Fibroblast of mammary gland (primary cell): Measurements from ENCODE around the gene GPR78.

ENCODE experiments used
- DNase-seq: peaks from one replicate; pipeline ENCODE4 v3.0.0-alpha.2; 2010; ENCODE audit warnings: low read depth
- H3K4me3 ChIP-seq: 2 replicates; pipeline ENCODE4 v1.5.1; 2011; ENCODE audit warnings: low read depth, mild to moderate bottlenecking, low read length, moderate library complexity; ENCODE audit not compliant: control insufficient read depth
- CTCF ChIP-seq: conservative IDR thresholded peaks from 2 replicates; pipeline ENCODE4 v1.5.1; 2011; ENCODE audit warnings: low read depth, low read length, inconsistent platforms; ENCODE audit not compliant: control insufficient read depth, insufficient read depth

The GPR78 gene

GRCh38 chr4:8608714-8609391, 28.7 kb downstream of the GPR78 start:
- no peak overlapping the region for H3K4me3 ChIP-seq
- TF ChIP-seq CTCF: no peak
- DNase-seq: no peak

- no peak for TF ChIP-seq CTCF
- H3K4me3 ChIP-seq: no peak overlapping the region
These were observed 29.2 kb downstream of the GPR78 start for GRCh38 chr4:8609406-8609805.

GRCh38 chr4:8609824-8610350, 29.7 kb downstream of the GPR78 start:
- DNase-seq: no peak
- no peak overlapping the region for H3K4me3 ChIP-seq
- TF ChIP-seq CTCF: no peak

More at GRCh38 chr4:8609406-8609805, 29.2 kb downstream of the GPR78 start:
- DNase-seq: no peak

GRCh38 chr4:8610858-8611616, 30.8 kb downstream of the GPR78 start:
- no peak for TF ChIP-seq CTCF
- H3K4me3 ChIP-seq: no peak overlapping the region
- no peak for DNase-seq

GRCh38 chr4:8612646-8613045, 32.5 kb downstream of the GPR78 start:
- no peak for DNase-seq
- no peak overlapping the region for H3K4me3 ChIP-seq
- TF ChIP-seq CTCF: no peak

- DNase-seq: no peak
- no peak overlapping the region for H3K4me3 ChIP-seq
- TF ChIP-seq CTCF: no peak
These were observed 33.5 kb downstream of the GPR78 start for GRCh38 chr4:8613421-8614364.
